Esophagus muscularis mucosa (tissue), 4 donors: ENCODE results near the gene GNPDA1. TPM values are rescaled to one million over a fixed set of nuclear protein-coding genes. Genes with fewer than 3 reads are reported as not detected.

Source experiments
- DNase-seq: peaks from one replicate; pipeline ENCODE4 v3.0.0-alpha.2; 2017; ENCODE audit errors: extremely low spot score
- H3K27ac ChIP-seq, 4 donors: fragments of 200-600 bp; sonication (generic); replicated peaks in 1 of 4; 1 replicate in 3 of 4; 2 replicates in 1 of 4; pipeline ENCODE4 v1.5.1; 2016 to 2019; ENCODE audit warnings: mild to moderate bottlenecking in 1 of 4
- H3K27me3 ChIP-seq, 4 donors: fragments of 200-600 bp; sonication (generic); one replicate each; pipeline versions ENCODE4 v1.5.1 to v1.6.0; 2016 to 2019
- H3K36me3 ChIP-seq, 4 donors: fragments of 200-600 bp; sonication (generic); one replicate each; pipeline ENCODE4 v1.5.1; 2016 to 2019
- H3K4me1 ChIP-seq, 4 donors: fragments of 200-600 bp; sonication (generic); one replicate each; pipeline ENCODE4 v1.5.1; 2016 to 2019
- H3K4me3 ChIP-seq, 4 donors: fragments of 200-600 bp; sonication (generic); 1 replicate in 2 of 4; 2 replicates in 2 of 4; pipeline ENCODE4 v1.5.1; 2016 to 2019; ENCODE audit warnings: mild to moderate bottlenecking in 4 of 4, moderate library complexity in 1 of 4
- H3K9me3 ChIP-seq, 4 donors: fragments of 200-600 bp; sonication (generic); 1 replicate in 3 of 4; 2 replicates in 1 of 4; pipeline ENCODE4 v1.5.1; 2016 to 2019
- CTCF ChIP-seq, 3 experiments: fragments of 200-600 bp in 2 of 3; fragments of 450-650 bp in 1 of 3; sonication (generic) in 2 of 3; IDR thresholded peaks; one replicate each; pipeline ENCODE4 v1.5.1; 2017 to 2019; ENCODE audit warnings: antibody characterized with exemption in 3 of 3, mild to moderate bottlenecking in 2 of 3, moderate library complexity in 1 of 3
- EP300 ChIP-seq: sonication (generic); formaldehyde crosslinking; IDR thresholded peaks from one replicate; pipeline ENCODE4 v1.6.1; 2017; ENCODE audit warnings: antibody characterized with exemption
- POLR2A ChIP-seq: fragments of 450-650 bp; IDR thresholded peaks from one replicate; pipeline ENCODE4 v1.6.1; 2017; ENCODE audit warnings: antibody characterized with exemption, moderate library complexity, mild to moderate bottlenecking, low read depth
- POLR2AphosphoS5 ChIP-seq, 2 donors: sonication (generic); formaldehyde crosslinking; IDR thresholded peaks; one replicate each; pipeline ENCODE4 v1.6.1; 2017; ENCODE audit warnings: antibody characterized with exemption in 2 of 2
- WGBS: methylation state at CpG from one replicate; pipeline ENCODE4 v1.1.5; 2018; 5-methylcytosine and 5-hydroxymethylcytosine counted together
- intact Hi-C: fragments of 100-400 bp; cut with DNase I; formaldehyde crosslinking; loops from one replicate; pipeline ENCODE4 v1.15.1; 2023
- total RNA-seq, 4 donors: library from RNA; depleted of rRNA; stranded (reverse); fragments of >200 nt; gene quantifications; one replicate each; pipeline versions ENCODE4 v1.1.0 to v1.2.1, GENCODE V29; 2016

Gene GNPDA1
- total RNA-seq, 4 donors from 2014 or later = 19.5 to 52.4 (median 35.4) TPM

GRCh38 chr5:141960449-141961323, 52.1 kb downstream of the GNPDA1 start:
- peaks cover 0 to 11% (median 0%) of the 10 kb centered on the region in 4 donors for H3K27me3 ChIP-seq
- peaks cover 0 to 4% (median 1%) of the 10 kb centered on the region in 4 donors for H3K36me3 ChIP-seq
- H3K27ac ChIP-seq = peak overlapping the region in 1 of 4 donors; percentile 1
- DNase-seq = peak; percentile 98
- no peaks in the 10 kb centered on the region for H3K9me3 ChIP-seq
- H3K4me3 ChIP-seq = no peak overlapping the region
- TF ChIP-seq POLR2AphosphoS5 (IDR thresholded peaks at IDR 0.05) (peak in 1 of 2 donors; percentile 47), CTCF (IDR thresholded peaks at IDR 0.05) (peak; percentile 83 to 91 (median 88)), POLR2A (no peak), EP300 (no peak)
- peaks cover 29 to 44% (median 37%) of the 10 kb centered on the region in 4 donors for H3K4me1 ChIP-seq
- WGBS = 27% methylated on average over 14 of the region's 14 CpGs
- intact Hi-C loops = loop anchor here (1.0 to 2.0 kb wide), 2 partner anchors 82 to 268 kb away; partner anchors contain the start of gene PCDH1

- Histone ChIP-seq H3K4me3 (no peak overlapping the region), H3K36me3 (peaks cover 0 to 7% (median 3%) of the 10 kb centered on the region in 4 donors), H3K27me3 (peaks cover 0 to 11% (median 0%) of the 10 kb centered on the region in 4 donors), H3K4me1 (peaks cover 29 to 48% (median 39%) of the 10 kb centered on the region in 4 donors), H3K27ac (peak overlapping the region in 1 of 4 donors; percentile 1), H3K9me3 (no peaks in the 10 kb centered on the region)
- intact Hi-C loops = loop anchor here (1.0 to 2.0 kb wide), 2 partner anchors 81 to 268 kb away; partner anchors contain the start of gene PCDH1
- TF ChIP-seq CTCF (IDR thresholded peaks at IDR 0.05) (no peak), EP300 (no peak), POLR2AphosphoS5 (IDR thresholded peaks at IDR 0.05) (no peak), POLR2A (no peak)
- no peak for DNase-seq
- 60% methylated on average over 10 of the region's 10 CpGs for WGBS
Measured at GRCh38 chr5:141960018-141960417, 52.8 kb downstream of the GNPDA1 start.

DNA sequence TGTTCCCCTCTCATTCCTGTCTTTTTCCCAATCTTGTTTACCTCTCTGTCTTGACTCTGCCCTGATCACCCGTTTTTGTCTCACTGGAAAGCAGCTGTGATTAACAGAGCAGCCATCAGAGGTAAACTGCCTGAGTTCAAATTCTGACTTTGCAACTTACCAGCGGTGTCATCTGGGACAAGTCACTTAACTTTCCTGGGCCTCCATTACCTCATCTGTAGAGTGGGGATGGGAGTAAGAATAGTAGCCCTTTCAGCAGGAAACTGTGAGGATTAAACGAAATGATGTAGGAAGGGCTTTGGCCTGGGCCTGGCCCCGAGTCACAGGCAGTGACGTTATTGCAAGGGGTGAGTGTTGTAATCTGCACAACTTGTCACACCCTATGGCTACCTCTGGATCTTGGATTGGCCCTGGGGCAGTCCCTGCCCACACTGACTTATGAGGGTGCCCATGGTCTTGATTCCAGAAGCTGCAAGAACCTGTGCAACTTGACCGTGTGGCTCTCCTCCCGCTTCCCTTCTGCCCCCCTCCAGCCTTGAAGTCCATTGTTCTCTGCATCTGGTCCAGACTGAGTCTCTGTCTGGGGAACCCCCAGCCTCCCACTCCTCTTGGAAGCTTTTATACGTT, 54.2 kb downstream of the GNPDA1 start:
- no peak for TF ChIP-seq CTCF (IDR thresholded peaks at IDR 0.05)
- peak in 1 of 2 donors; percentile 12 for TF ChIP-seq POLR2AphosphoS5 (IDR thresholded peaks at IDR 0.05)
- TF ChIP-seq POLR2A = no peak
- no peak for TF ChIP-seq EP300
- Histone ChIP-seq H3K4me1 (peaks cover 29 to 55% (median 42%) of the 10 kb centered on the region in 4 donors), H3K4me3 (peak overlapping the region in 1 of 4 donors; percentile 25), H3K36me3 (peaks cover 0 to 7% (median 3%) of the 10 kb centered on the region in 4 donors), H3K27ac (peak overlapping the region; percentile 3 to 66 (median 34)), H3K27me3 (peaks cover 0 to 11% (median 0%) of the 10 kb centered on the region in 4 donors), H3K9me3 (no peaks in the 10 kb centered on the region)
- intact Hi-C loops = no loop called here
- 48% methylated on average over 8 of the region's 8 CpGs for WGBS
- no peak for DNase-seq

DNA sequence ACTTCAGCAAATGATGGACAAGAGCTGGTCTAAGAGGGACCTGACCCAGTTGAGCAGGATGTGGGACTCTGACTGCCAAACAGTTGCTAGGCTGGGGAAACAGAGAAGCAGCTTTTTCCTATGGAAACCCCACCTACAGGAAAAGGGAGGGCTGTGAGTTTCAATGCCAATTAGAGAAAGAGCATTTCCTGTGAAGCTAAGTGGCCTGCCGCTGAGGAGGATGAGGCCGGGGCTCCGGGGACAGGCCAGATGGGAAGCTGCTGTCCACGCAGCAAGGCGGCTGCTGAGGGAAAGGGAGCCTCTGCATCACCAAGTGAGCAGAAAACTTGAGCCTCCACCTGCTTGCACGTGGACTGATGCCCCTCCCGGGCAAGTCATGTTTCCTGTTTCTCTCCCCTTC, 54.7 kb downstream of the GNPDA1 start, which contains the start of gene PCDH12:
PCDH12 (minus strand) TSS at position 90 of the 400 bp plus-strand sequence. CDS start 351 bp downstream, outside the sequence.
- no peak for DNase-seq
- peak within 1 kb of the TSS; percentile 25 to 40 (median 26) for H3K4me3 ChIP-seq
- peak within 1 kb of the TSS; percentile 3 to 66 (median 60) for H3K27ac ChIP-seq
- H3K9me3 ChIP-seq = no peaks in the 10 kb centered on the region
- peaks cover 29 to 60% (median 45%) of the 10 kb centered on the region in 4 donors for H3K4me1 ChIP-seq
- 27% methylated on average over 7 of the region's 7 CpGs for WGBS
- intact Hi-C loops = no loop called here
- H3K36me3 ChIP-seq = peaks cover 0 to 7% (median 3%) of the 10 kb centered on the region in 4 donors
- TF ChIP-seq POLR2A (no peak), POLR2AphosphoS5 (IDR thresholded peaks at IDR 0.05) (peak in 1 of 2 donors; percentile 31)
- H3K27me3 ChIP-seq = peaks cover 0 to 11% (median 0%) of the 10 kb centered on the region in 4 donors
